Neural cell (in vitro differentiated cells): ENCODE data around the gene ZNF512. TPM values are rescaled to one million over a fixed set of nuclear protein-coding genes. Genes with fewer than 3 reads are reported as not detected.

Experiments
- H2AFZ ChIP-seq: fragments of 200-600, 300-800 bp; sonication (generic), shearing (Covaris generic); 2 replicates; pipeline ENCODE4 v1.6.0; 2014; ENCODE audit warnings: low read depth, mild to moderate bottlenecking, antibody characterized with exemption, low read length, moderate library complexity
- H3F3A ChIP-seq: fragments of 200-600 bp; shearing (Covaris generic); 2 replicates; pipeline ENCODE4 v1.6.1; 2016; ENCODE audit warnings: mild to moderate bottlenecking, moderate library complexity, mixed read lengths, antibody characterized with exemption, low read length; ENCODE audit not compliant: insufficient read depth, poor library complexity, severe bottlenecking
- H3K27ac ChIP-seq: fragments of 200-600, 300-800 bp; sonication (generic), shearing (Covaris generic); 2 replicates; pipeline ENCODE4 v1.5.1; 2014; ENCODE audit warnings: mild to moderate bottlenecking, low read length, moderate library complexity
- H3K27me3 ChIP-seq: fragments of 300-800, 200-600 bp; sonication (generic), shearing (Covaris generic); 2 replicates; pipeline ENCODE4 v1.6.0; 2014; ENCODE audit warnings: mild to moderate bottlenecking, low read depth, low read length, moderate library complexity; ENCODE audit not compliant: insufficient read depth
- H3K36me3 ChIP-seq: fragments of 300-800, 200-600 bp; sonication (generic), shearing (Covaris generic); 2 replicates; pipeline ENCODE4 v1.5.1; 2014; ENCODE audit warnings: mild to moderate bottlenecking, antibody characterized with exemption, low read length, moderate library complexity; ENCODE audit not compliant: insufficient read depth
- H3K4me2 ChIP-seq: fragments of 300-800, 200-600 bp; sonication (generic), shearing (Covaris generic); 2 replicates; pipeline ENCODE4 v1.6.0; 2014; ENCODE audit warnings: mild to moderate bottlenecking, low read length
- H3K4me3 ChIP-seq: fragments of 300-800, 200-600 bp; sonication (generic), shearing (Covaris generic); 2 replicates; pipeline ENCODE4 v1.5.1; 2014; ENCODE audit warnings: mild to moderate bottlenecking, low read length, moderate library complexity
- H3K79me2 ChIP-seq: fragments of 200-600 bp; shearing (Covaris generic); replicated peaks from 2 replicates; pipeline ENCODE4 v1.6.0; 2014; ENCODE audit warnings: mild to moderate bottlenecking, low read length, moderate library complexity; ENCODE audit not compliant: insufficient read depth
- H3K9ac ChIP-seq: fragments of 300-800, 200-600 bp; sonication (generic), shearing (Covaris generic); 2 replicates; pipeline ENCODE4 v1.6.1; 2016; ENCODE audit warnings: mild to moderate bottlenecking, low read length, mixed read lengths
- H3K9me2 ChIP-seq: fragments of 200-600 bp; shearing (Covaris generic); 2 replicates; pipeline ENCODE4 v1.6.1; 2016; ENCODE audit warnings: mild to moderate bottlenecking, low read length, mixed read lengths; ENCODE audit not compliant: insufficient read depth
- H3K9me3 ChIP-seq: fragments of 200-600, 300-800 bp; sonication (generic), shearing (Covaris generic); 2 replicates; pipeline ENCODE4 v1.6.1; 2016; ENCODE audit warnings: mild to moderate bottlenecking, mixed run types, low read length, moderate library complexity, mixed read lengths
- H4K20me1 ChIP-seq: fragments of 200-600 bp; shearing (Covaris generic); 2 replicates; pipeline ENCODE4 v1.6.1; 2016; ENCODE audit warnings: mild to moderate bottlenecking, mixed run types; ENCODE audit not compliant: insufficient read depth
- EP300 ChIP-seq: fragments of 450-650 bp; conservative IDR thresholded peaks from 2 replicates; pipeline ENCODE4 v1.6.1; 2014; ENCODE audit warnings: antibody characterized with exemption, mild to moderate bottlenecking, moderate library complexity; ENCODE audit not compliant: poor library complexity, severe bottlenecking
- EZH2 ChIP-seq: fragments of 200-600, 300-800 bp; shearing (Covaris generic), sonication (generic); IDR thresholded peaks from 2 replicates; pipeline ENCODE4 v1.6.1; 2014; ENCODE audit warnings: antibody characterized with exemption, low read length, borderline replicate concordance, mild to moderate bottlenecking; ENCODE audit not compliant: insufficient read depth, poor library complexity, severe bottlenecking
- MXI1 ChIP-seq: fragments of 450-650 bp; conservative IDR thresholded peaks from 2 replicates; pipeline ENCODE4 v1.6.1; 2014; ENCODE audit warnings: antibody characterized with exemption, mild to moderate bottlenecking; ENCODE audit not compliant: poor library complexity, severe bottlenecking
- POLR2AphosphoS5 ChIP-seq: IDR thresholded peaks from 2 replicates; pipeline ENCODE4 v1.6.1; 2012
- RAD21 ChIP-seq: fragments of 450-650 bp; conservative IDR thresholded peaks from 2 replicates; pipeline ENCODE4 v1.6.1; 2014; ENCODE audit warnings: antibody characterized with exemption, mild to moderate bottlenecking, moderate library complexity
- REST ChIP-seq: IDR thresholded peaks from 2 replicates; pipeline ENCODE4 v1.6.1; 2012; ENCODE audit warnings: borderline replicate concordance
- SMC3 ChIP-seq: fragments of 450-650 bp; conservative IDR thresholded peaks from 2 replicates; pipeline ENCODE4 v1.6.1; 2014; ENCODE audit warnings: antibody characterized with exemption, mild to moderate bottlenecking, moderate library complexity; ENCODE audit not compliant: poor library complexity
- TAF1 ChIP-seq: IDR thresholded peaks from 2 replicates; pipeline ENCODE4 v1.6.1; 2012; ENCODE audit warnings: low read depth
- polyA plus RNA-seq: library from polyadenylated mRNA; depleted of rRNA; stranded (reverse); fragments of >200 nt; gene quantifications from 2 replicates; pipeline ENCODE4 v1.2.3, GENCODE V29; 2014
- TF ChIP-seq, protein P1 (sequence below): fragments of 450-650 bp; IDR thresholded peaks from 2 replicates; pipeline ENCODE4 v1.5.1; 2014; ENCODE audit warnings: antibody characterized with exemption, mild to moderate bottlenecking, moderate library complexity; ENCODE audit not compliant: poor library complexity, severe bottlenecking

Gene ZNF512
- polyA plus RNA-seq, 1 donor from 2014 or later: 30.8 TPM

GRCh38 chr2:27667446-27667845 lies 84.6 kb downstream of the ZNF512 start:
- no peak for TF ChIP-seq EP300
- TF ChIP-seq, protein P1, sequence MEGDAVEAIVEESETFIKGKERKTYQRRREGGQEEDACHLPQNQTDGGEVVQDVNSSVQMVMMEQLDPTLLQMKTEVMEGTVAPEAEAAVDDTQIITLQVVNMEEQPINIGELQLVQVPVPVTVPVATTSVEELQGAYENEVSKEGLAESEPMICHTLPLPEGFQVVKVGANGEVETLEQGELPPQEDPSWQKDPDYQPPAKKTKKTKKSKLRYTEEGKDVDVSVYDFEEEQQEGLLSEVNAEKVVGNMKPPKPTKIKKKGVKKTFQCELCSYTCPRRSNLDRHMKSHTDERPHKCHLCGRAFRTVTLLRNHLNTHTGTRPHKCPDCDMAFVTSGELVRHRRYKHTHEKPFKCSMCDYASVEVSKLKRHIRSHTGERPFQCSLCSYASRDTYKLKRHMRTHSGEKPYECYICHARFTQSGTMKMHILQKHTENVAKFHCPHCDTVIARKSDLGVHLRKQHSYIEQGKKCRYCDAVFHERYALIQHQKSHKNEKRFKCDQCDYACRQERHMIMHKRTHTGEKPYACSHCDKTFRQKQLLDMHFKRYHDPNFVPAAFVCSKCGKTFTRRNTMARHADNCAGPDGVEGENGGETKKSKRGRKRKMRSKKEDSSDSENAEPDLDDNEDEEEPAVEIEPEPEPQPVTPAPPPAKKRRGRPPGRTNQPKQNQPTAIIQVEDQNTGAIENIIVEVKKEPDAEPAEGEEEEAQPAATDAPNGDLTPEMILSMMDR: no peak
- TF ChIP-seq RAD21: no peak
- no peak for TF ChIP-seq SMC3
- TF ChIP-seq MXI1: no peak
- no peak for TF ChIP-seq EZH2
- no peak for TF ChIP-seq REST
- no peak for TF ChIP-seq TAF1
- TF ChIP-seq POLR2AphosphoS5: no peak
- Histone ChIP-seq H2AFZ (no peak overlapping the region), H3K9me2 (no peaks in the 10 kb centered on the region), H3K9me3 (no peaks in the 10 kb centered on the region), H3K27me3 (no peaks in the 10 kb centered on the region), H3K4me2 (no peak overlapping the region), H3K27ac (no peak overlapping the region), H3K9ac (no peak overlapping the region), H3K36me3 (peaks cover 13% of the 10 kb centered on the region), H3K4me3 (no peak overlapping the region), H3F3A (no peaks in the 10 kb centered on the region), H3K79me2 (peaks cover 29% of the 10 kb centered on the region), H4K20me1 (no peaks in the 10 kb centered on the region)

- Histone ChIP-seq H2AFZ (no peak overlapping the region), H3K27me3 (no peaks in the 10 kb centered on the region), H3F3A (no peaks in the 10 kb centered on the region), H3K4me2 (no peak overlapping the region), H3K4me3 (no peak overlapping the region), H3K27ac (no peak overlapping the region), H3K9me2 (no peaks in the 10 kb centered on the region), H4K20me1 (no peaks in the 10 kb centered on the region), H3K9me3 (no peaks in the 10 kb centered on the region), H3K36me3 (peaks cover 13% of the 10 kb centered on the region), H3K9ac (no peak overlapping the region), H3K79me2 (no peaks in the 10 kb centered on the region)
- TF ChIP-seq REST (no peak), RAD21 (no peak), TAF1 (no peak), SMC3 (no peak), MXI1 (no peak), POLR2AphosphoS5 (no peak), EZH2 (no peak), EP300 (no peak)
- TF ChIP-seq, protein P1: no peak
Observed at GRCh38 chr2:27671235-27671634, 88.4 kb downstream of the ZNF512 start.
